Dendritic cell treated with granulocyte-macrophage colony-stimulating factor and Interleukin-4, amounts not matched to agents 40 ng/mL and 50 ng/mL, for 4 days (primary cell): ENCODE results near the gene PSMB2.
A peak's percentile ranks its signal among the peaks of the same experiment; 100 is the strongest.

ENCODE experiments used
- H3K27ac Mint-ChIP-seq: one replicate; pipeline ENCODE4 v1.8.0; 2022; ENCODE audit warnings: mild to moderate bottlenecking, mixed read lengths
- H3K27me3 Mint-ChIP-seq: one replicate; pipeline ENCODE4 v1.8.0; 2022; ENCODE audit warnings: mild to moderate bottlenecking, mixed read lengths
- H3K36me3 Mint-ChIP-seq: one replicate; pipeline ENCODE4 v1.8.0; 2022; ENCODE audit warnings: low read depth, mixed read lengths
- H3K4me1 Mint-ChIP-seq: one replicate; pipeline ENCODE4 v1.8.0; 2022; ENCODE audit warnings: low read depth, mixed read lengths
- H3K4me3 Mint-ChIP-seq: one replicate; pipeline ENCODE4 v1.8.0; 2022; ENCODE audit warnings: mild to moderate bottlenecking, moderate library complexity, mixed read lengths
- H3K9me3 Mint-ChIP-seq: one replicate; pipeline ENCODE4 v1.8.0; 2022; ENCODE audit warnings: mixed read lengths
- intact Hi-C: fragments of 100-400 bp; cut with micrococcal nuclease; formaldehyde crosslinking; loops from one replicate; pipeline ENCODE4 v1.15.0; 2022

PSMB2 gene

DNA sequence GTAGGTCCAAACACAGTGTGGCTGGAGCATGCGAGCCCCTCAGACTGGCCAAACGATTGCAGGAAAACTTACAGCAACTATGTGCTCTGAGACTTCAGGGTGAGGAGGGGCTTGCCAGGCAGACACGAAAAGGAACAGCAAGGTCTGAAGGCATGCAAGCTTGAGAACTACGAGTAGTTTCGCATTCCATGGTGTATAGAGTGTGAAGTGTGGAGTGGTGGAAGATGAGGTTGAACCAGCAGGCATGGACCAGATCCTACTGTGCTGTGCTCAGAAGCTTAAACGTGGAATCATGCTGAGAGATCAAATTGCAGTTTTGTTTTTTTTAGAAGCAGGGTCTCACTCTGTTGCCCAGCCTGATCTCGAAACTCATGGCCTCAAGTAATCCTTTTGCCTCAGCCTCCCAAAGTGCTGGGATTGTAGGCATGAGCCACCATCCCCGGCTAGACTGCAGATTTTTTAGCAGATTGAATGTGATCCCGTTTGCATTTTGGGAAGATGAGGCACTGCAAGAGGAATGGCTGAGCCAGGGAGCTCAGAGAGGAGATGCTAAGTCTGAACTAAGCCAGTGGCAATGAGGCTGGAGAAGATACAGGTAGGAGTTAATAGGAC lies 73.3 kb downstream of the PSMB2 start:
- peaks cover 20% of the 10 kb centered on the region for H3K36me3 Mint-ChIP-seq
- no peak overlapping the region for H3K4me3 Mint-ChIP-seq
- intact Hi-C loops: loop anchor here (2.0 kb wide), 1 partner anchor 205 kb away; no protein-coding TSS in a partner anchor
- H3K27ac Mint-ChIP-seq: no peak overlapping the region
- peaks cover 18% of the 10 kb centered on the region for H3K4me1 Mint-ChIP-seq
- peaks cover 20% of the 10 kb centered on the region for H3K27me3 Mint-ChIP-seq
- no peaks in the 10 kb centered on the region for H3K9me3 Mint-ChIP-seq

DNA sequence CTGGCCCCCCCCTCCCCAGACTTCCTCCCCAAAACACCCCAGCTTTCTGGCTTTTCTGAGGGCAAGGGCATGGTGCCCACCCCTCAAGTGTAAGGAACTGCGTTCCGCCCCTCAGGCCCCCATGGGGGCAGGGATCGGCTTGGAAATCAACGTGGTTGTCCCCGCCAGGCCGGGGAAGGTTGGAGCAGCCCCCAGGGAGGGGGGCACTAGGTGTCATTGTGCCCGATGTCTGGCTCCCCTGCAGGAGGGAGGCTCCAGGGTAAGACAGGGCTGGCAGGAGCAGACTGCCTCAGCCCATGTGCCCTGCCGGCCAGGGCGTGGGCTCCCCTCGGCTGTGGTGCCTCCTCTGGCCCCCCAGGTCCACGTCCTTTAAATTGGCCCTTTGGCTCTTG lies 75.6 kb downstream of the PSMB2 start:
- Mint-ChIP-seq H3K27me3 (no peaks in the 10 kb centered on the region), H3K36me3 (peaks cover 42% of the 10 kb centered on the region), H3K4me3 (no peak overlapping the region), H3K4me1 (peaks cover 29% of the 10 kb centered on the region), H3K9me3 (no peaks in the 10 kb centered on the region), H3K27ac (no peak overlapping the region)
- intact Hi-C loops: loop anchor here (2.0 kb wide), 1 partner anchor 115 kb away; no protein-coding TSS in a partner anchor

DNA sequence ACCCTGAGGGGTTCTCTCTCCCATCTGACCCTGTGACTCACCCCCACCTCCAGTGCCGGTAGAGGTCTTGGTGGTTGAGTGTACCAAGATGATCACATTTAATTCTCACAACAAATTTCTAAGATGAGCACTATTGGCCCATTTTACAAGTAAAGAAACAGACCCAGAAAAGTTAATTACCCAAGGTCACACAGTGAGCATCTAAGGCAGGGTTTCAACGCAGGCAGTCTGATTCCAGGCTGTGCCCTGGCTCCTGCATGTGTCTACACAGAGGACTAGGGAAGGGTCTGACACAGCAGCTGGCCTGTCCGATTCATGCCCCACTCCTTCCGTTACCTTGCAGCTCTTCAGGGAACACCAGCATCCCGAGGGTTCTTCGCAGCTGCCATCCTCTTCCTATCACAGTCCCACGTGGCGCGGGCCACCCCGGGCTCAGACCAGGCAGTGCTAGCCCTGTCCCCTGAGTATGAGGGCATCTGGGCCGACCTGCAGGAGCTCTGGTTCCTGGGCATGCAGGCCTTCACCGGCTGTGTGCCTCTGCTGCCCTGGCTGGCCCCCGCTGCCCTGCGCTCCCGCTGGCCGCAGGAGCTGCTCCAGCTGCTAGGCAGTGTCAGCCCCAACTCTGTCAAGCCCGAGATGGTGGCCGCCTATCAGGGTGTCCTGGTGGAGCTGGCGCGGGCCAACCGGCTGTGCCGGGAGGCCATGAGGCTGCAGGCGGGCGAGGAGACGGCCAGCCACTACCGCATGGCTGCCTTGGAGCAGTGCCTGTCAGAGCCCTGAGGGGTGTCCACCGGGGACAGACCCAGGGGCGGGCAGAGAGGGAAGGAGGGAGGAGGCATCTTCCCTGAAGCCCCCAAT lies 76.2 kb downstream of the PSMB2 start:
- Mint-ChIP-seq H3K27ac (no peak overlapping the region), H3K4me3 (no peak overlapping the region), H3K9me3 (no peaks in the 10 kb centered on the region), H3K4me1 (peaks cover 35% of the 10 kb centered on the region), H3K27me3 (no peaks in the 10 kb centered on the region), H3K36me3 (peaks cover 46% of the 10 kb centered on the region)
- intact Hi-C loops: loop anchor here (2.0 kb wide), 1 partner anchor 114 kb away; no protein-coding TSS in a partner anchor

DNA sequence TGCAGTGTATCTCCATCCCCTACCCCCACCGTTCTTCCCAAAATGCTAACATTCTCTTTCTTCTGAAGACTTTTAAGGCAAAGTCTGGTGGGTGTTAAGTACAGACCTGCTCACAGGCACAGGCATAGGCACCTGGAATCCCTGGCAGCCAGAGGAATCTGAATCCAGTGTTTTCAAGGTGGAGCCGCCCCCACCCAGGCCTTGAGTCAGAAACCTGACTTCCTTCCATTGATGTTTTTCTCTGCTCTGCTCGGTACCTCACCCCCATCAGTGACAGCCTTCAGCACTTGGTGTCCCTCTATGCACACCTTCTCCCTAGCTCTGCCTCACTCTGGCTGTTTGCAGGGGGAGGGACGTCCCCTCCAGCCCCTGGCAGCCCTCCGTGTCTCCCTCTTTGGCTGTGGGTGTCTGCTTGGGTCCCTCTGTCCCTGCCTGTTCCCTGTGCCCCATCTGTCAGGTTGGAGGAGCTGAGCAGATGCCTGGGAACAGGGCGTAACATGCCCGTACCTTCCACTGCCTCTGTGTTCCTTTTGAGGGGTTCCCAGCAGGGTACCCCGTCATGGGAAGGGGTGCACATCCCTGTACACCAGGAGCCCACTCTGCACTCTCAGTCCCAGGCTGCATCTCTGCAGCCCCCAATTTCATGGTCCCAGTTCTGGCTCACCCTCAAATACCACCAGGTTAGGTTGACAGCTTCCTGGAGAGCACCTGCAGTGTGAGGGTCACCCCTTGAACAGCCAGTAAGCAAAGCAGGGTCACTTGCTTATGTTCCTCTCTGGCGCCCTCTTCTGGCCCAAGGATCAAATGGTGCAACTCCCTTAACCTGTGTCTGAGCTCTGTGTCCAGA lies 77.1 kb downstream of the PSMB2 start:
- Mint-ChIP-seq H3K9me3 (no peaks in the 10 kb centered on the region), H3K4me3 (no peak overlapping the region), H3K27me3 (no peaks in the 10 kb centered on the region), H3K36me3 (peaks cover 46% of the 10 kb centered on the region), H3K4me1 (peaks cover 40% of the 10 kb centered on the region), H3K27ac (no peak overlapping the region)
- intact Hi-C loops: loop anchor here (2.0 kb wide), 1 partner anchor 113 kb away; no protein-coding TSS in a partner anchor

DNA sequence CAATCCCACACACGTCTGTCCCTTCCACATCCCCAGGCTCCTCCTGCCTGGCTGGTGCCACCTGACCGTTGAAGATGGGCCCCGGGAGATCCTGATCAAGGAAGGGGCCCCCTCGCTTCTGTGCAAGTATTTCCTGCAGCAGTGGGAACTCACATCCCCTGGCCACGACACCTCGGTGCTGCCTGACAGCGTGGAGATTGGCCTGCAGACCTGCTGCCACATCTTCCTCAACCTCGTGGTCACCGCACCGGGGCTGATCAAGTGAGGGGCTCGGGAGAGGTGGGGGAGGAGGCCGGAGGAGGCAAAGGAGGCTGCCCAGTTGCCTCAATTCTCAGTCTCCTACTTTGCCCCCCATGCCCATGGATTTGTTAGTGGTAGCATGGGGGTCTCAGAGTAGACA lies 78.2 kb downstream of the PSMB2 start:
- H3K4me3 Mint-ChIP-seq: no peak overlapping the region
- H3K27me3 Mint-ChIP-seq: no peaks in the 10 kb centered on the region
- peaks cover 47% of the 10 kb centered on the region for H3K36me3 Mint-ChIP-seq
- H3K9me3 Mint-ChIP-seq: no peaks in the 10 kb centered on the region
- intact Hi-C loops: no loop called here
- H3K27ac Mint-ChIP-seq: no peak overlapping the region
- H3K4me1 Mint-ChIP-seq: peaks cover 39% of the 10 kb centered on the region

DNA sequence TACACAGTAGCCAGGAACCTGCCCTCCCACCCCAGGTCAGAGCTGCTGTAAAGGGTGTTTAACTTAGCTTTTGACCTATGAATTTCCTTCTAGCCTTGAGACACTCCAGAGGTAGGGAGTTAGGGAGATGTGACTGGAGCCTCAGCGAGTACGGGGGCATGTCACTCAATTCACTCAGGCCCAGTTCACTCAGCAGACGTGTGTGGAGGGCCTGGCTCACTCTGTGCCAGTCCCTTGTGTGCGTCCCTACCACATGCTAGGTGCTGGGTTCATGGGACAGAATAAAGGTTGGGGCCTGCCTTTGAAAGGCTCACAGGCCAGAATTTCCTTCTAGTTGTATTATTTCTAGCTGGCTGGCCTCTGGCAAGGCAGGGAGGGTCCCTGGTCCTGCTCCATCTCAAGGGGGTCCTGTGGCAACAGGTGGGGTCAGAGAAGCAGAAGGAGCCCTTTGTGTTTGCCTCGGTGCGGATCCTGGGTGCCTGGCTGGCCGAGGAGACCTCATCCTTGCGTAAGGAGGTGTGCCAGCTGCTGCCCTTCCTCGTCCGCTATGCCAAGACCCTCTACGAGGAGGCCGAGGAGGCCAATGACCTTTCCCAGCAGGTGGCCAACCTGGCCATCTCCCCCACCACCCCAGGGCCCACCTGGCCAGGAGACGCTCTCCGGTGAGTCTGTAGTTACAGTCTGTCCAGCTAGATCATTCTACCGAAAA lies 79.2 kb downstream of the PSMB2 start:
- intact Hi-C loops: no loop called here
- Mint-ChIP-seq H3K4me1 (peaks cover 43% of the 10 kb centered on the region), H3K27me3 (no peaks in the 10 kb centered on the region), H3K9me3 (no peaks in the 10 kb centered on the region), H3K4me3 (no peak overlapping the region), H3K27ac (no peak overlapping the region), H3K36me3 (peaks cover 56% of the 10 kb centered on the region)

DNA sequence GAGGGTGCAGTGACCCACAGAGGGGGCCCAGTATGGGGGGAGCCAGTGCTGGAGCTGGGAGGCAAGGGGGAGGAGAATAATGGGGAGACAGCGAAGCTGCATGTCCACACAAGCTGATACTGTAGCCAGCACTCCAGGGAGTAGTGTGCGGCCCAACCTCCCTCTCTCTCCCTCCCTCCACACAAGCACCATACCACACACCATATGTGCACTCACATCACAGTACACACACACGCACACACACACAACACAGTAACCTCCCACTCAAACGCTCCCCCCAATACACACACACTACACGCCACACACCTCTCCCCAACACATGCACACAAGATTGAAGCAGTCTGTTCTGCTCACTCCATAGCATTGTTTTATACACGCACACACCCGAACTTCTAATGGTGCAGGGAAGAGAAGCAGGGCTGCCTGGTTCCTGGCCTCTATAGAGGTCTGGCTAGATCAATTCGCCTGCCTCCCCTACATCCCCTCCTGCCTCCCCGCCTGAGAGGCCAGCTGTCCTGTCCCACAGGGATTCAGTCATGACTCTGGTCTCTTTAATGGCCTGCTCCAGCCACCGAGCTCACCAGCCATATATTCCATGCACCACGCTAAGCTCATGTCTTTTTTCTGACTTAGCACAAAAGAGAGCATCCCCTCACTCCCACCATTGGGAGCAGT lies 79.9 kb downstream of the PSMB2 start:
- intact Hi-C loops: no loop called here
- H3K4me3 Mint-ChIP-seq: no peak overlapping the region
- H3K4me1 Mint-ChIP-seq: peaks cover 47% of the 10 kb centered on the region
- no peaks in the 10 kb centered on the region for H3K27me3 Mint-ChIP-seq
- peaks cover 52% of the 10 kb centered on the region for H3K36me3 Mint-ChIP-seq
- H3K9me3 Mint-ChIP-seq: no peaks in the 10 kb centered on the region
- H3K27ac Mint-ChIP-seq: no peak overlapping the region

DNA sequence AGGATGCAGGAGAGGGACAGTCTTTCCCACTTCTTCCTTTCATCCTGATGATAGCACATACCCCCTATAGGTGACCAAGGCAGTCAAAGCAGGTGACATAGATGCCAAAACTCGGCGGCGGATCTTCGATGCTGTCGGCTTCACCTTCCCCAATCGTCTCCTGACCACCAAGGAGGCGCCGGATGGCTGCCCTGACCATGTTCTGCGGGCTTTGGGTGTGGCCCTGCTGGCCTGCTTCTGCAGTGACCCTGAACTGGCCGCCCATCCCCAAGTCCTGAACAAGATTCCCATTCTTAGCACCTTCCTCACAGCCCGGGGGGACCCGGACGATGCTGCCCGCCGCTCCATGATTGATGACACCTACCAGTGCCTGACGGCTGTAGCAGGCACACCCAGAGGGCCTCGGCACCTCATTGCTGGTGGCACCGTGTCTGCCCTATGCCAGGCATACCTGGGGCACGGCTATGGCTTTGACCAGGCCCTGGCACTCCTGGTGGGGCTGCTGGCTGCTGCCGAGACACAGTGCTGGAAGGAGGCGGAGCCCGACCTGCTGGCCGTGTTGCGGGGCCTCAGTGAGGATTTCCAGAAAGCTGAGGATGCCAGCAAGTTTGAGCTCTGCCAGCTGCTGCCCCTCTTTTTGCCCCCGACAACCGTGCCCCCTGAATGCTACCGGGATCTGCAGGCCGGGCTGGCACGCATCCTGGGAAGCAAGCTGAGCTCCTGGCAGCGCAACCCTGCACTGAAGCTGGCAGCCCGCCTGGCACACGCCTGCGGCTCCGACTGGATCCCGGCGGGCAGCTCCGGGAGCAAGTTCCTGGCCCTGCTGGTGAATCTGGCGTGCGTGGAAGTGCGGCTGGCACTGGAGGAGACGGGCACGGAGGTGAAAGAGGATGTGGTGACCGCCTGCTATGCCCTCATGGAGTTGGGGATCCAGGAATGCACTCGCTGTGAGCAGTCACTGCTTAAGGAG lies 80.8 kb downstream of the PSMB2 start:
- peaks cover 51% of the 10 kb centered on the region for H3K36me3 Mint-ChIP-seq
- intact Hi-C loops: no loop called here
- H3K4me1 Mint-ChIP-seq: peaks cover 56% of the 10 kb centered on the region
- no peak overlapping the region for H3K4me3 Mint-ChIP-seq
- H3K27ac Mint-ChIP-seq: no peak overlapping the region
- H3K27me3 Mint-ChIP-seq: no peaks in the 10 kb centered on the region
- H3K9me3 Mint-ChIP-seq: no peaks in the 10 kb centered on the region

DNA sequence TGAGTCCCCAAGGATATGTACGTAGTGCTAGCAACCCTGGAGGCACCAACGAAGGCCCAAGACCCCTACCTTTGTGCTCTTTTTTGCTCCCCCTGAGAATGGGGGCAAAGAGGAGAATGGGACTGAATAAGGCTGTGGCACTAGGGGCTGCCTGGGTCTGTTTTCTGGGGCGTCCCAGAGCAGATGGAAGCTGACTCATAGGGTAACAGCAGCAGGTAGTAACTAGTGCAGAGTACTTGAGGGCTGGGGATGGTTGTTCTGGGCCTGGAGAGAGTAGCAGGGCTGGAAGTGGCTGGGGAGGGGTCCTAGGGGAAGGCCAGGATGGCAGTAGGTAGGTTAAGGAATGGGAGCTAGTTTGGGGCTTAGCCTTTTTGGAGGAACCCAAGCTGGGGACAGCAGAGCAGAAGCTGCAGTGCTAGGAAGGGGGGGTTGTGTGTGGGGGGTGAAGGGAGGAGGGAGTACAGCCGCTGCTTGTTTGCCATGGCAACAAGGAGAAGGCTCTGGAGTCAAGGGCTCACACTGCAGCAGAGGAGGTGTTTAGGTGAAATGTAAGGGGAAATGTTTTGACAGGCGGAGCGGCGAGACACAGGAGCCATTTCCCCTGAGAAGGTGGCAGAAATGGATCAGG lies 81.9 kb downstream of the PSMB2 start:
- H3K27ac Mint-ChIP-seq: peak overlapping the region; percentile 25

DNA sequence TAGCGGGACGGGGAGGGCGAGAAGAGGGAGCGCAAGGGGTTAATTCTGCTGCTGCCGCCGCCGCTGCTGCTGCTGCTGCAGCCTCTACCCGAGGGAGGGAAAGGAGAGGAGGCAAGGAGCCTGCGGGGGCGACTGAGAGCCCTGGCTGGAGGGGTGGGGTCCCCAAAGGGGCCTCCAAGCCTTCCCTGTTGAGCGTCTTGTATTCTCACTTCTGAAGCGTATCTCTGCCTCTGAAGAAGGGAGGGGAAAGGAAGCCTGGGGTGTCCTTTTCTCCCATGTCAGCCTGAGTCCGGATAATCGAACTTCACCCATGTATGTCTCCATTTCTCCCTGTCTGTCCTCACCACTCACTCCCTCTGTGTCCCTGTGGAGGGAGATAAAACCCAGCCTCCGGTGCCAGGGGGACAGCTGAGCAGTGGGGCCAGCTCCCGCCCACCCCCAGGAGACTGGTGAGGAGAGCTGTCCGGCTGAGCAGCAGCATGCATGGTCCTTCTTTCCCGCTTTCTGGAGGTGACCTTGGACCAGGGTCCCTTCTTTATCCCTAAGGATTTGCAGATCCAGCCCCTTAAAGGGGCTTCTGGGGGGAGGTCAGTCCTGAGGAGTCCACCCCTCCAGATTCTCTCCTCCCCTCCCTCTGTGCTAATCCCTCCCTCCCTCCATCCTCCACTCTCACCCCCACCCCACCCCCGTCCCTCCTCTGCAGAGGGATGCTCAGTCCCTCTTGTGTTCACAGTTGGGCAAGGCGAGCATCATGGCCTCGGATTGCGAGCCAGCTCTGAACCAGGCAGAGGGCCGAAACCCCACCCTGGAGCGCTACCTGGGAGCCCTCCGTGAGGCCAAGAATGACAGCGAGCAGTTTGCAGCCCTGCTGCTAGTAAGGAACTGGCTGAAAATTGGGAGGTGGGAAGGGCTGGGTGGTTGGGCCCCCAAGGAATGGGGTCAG lies 82.7 kb downstream of the PSMB2 start:
- H3K4me1 Mint-ChIP-seq: peaks cover 60% of the 10 kb centered on the region
- no peaks in the 10 kb centered on the region for H3K9me3 Mint-ChIP-seq
- peak overlapping the region; percentile 97 for H3K27ac Mint-ChIP-seq
- H3K36me3 Mint-ChIP-seq: peaks cover 52% of the 10 kb centered on the region
- H3K27me3 Mint-ChIP-seq: no peaks in the 10 kb centered on the region
- intact Hi-C loops: no loop called here
- peak overlapping the region; percentile 91 for H3K4me3 Mint-ChIP-seq

More for the DNA sequence above, 81.9 kb downstream of the PSMB2 start:
- intact Hi-C loops: no loop called here
- H3K9me3 Mint-ChIP-seq: no peaks in the 10 kb centered on the region
- H3K27me3 Mint-ChIP-seq: no peaks in the 10 kb centered on the region
- peaks cover 61% of the 10 kb centered on the region for H3K4me1 Mint-ChIP-seq
- no peak overlapping the region for H3K4me3 Mint-ChIP-seq
- peaks cover 50% of the 10 kb centered on the region for H3K36me3 Mint-ChIP-seq
